ENCODE results near the gene ZKSCAN3. TPM values are rescaled to one million over a fixed set of nuclear protein-coding genes. Genes with fewer than 3 reads are reported as not detected.

The ZKSCAN3 gene
- total RNA-seq, 1 donor from 2014 or later: 4.9 TPM

Other genes starting within 250 kb of the ZKSCAN3 start
- 2.5 to 3.0 TPM (median 3.0 TPM) in 3 replicates for gene ZSCAN16, start 225.3 kb upstream of the ZKSCAN3 start, total RNA-seq
- 21.4 to 25.6 TPM (median 22.2 TPM) in 3 replicates for gene ZKSCAN8, start 208.1 kb upstream of the ZKSCAN3 start, total RNA-seq
- gene ZSCAN9, start 124.7 kb upstream of the ZKSCAN3 start, total RNA-seq: 12.1 to 13.0 TPM (median 12.8 TPM) in 3 replicates
- 4.8 to 7.1 TPM (median 5.1 TPM) in 3 replicates for gene ZKSCAN4, start 97.7 kb upstream of the ZKSCAN3 start, total RNA-seq
- gene NKAPL, start 90.7 kb upstream of the ZKSCAN3 start, total RNA-seq: not detected in 3 replicates
- 12.6 to 18.9 TPM (median 14.8 TPM) in 3 replicates for gene ZSCAN26, start 82.8 kb upstream of the ZKSCAN3 start, total RNA-seq
- gene PGBD1, start 68.4 kb upstream of the ZKSCAN3 start, total RNA-seq: 7.6 to 9.9 TPM (median 8.5 TPM) in 3 replicates
- 1.8 to 2.6 TPM (median 2.0 TPM) in 3 replicates for gene ZSCAN31, start 13.8 kb upstream of the ZKSCAN3 start, total RNA-seq
- 3.7 to 5.1 TPM (median 4.1 TPM) in 3 replicates for gene ZSCAN12, start 49.8 kb downstream of the ZKSCAN3 start, total RNA-seq
- 2.1 to 3.5 TPM (median 3.3 TPM) in 3 replicates for gene ZSCAN23, start 93.5 kb downstream of the ZKSCAN3 start, total RNA-seq
- gene GPX6, start 165.8 kb downstream of the ZKSCAN3 start, total RNA-seq: not detected in 3 replicates
- gene GPX5, start 175.9 kb downstream of the ZKSCAN3 start, total RNA-seq: not detected in 3 replicates